Osteoblast (primary cell): ENCODE data around the gene VCL. TPM values are rescaled to one million over a fixed set of nuclear protein-coding genes. Genes with fewer than 3 reads are reported as not detected.

Source experiments
- DNase-seq: peaks from one replicate; pipeline ENCODE4 v3.0.0; 2011; ENCODE audit warnings: low spot score, mixed read lengths; ENCODE audit not compliant: insufficient read length; ENCODE audit errors: missing footprints
- H2AFZ ChIP-seq: 2 replicates; pipeline ENCODE4 v1.6.0; 2011; ENCODE audit warnings: mild to moderate bottlenecking, low read length
- H3K27ac ChIP-seq: 2 replicates; pipeline ENCODE4 v1.5.1; 2011; ENCODE audit warnings: mild to moderate bottlenecking, low read depth, low read length, moderate library complexity
- H3K27me3 ChIP-seq: 2 replicates; pipeline ENCODE4 v1.6.0; 2012; ENCODE audit warnings: mild to moderate bottlenecking, control low read depth, inconsistent platforms, low read length, moderate library complexity; ENCODE audit not compliant: insufficient read depth
- H3K36me3 ChIP-seq: 2 replicates; pipeline ENCODE4 v1.5.1; 2011; ENCODE audit warnings: mild to moderate bottlenecking, low read length, control low read depth, moderate library complexity; ENCODE audit not compliant: insufficient read depth
- H3K4me1 ChIP-seq: 2 replicates; pipeline ENCODE4 v1.5.1; 2011; ENCODE audit warnings: mild to moderate bottlenecking, low read length, control low read depth, moderate library complexity; ENCODE audit not compliant: insufficient read depth
- H3K4me2 ChIP-seq: 2 replicates; pipeline ENCODE4 v1.6.0; 2011; ENCODE audit warnings: mild to moderate bottlenecking, low read length; ENCODE audit not compliant: insufficient read depth
- H3K4me3 ChIP-seq: fragments of 200-600 bp; sonication (generic); 3 replicates; pipeline ENCODE4 v1.5.1; 2012; ENCODE audit warnings: mild to moderate bottlenecking, low read length, inconsistent platforms; ENCODE audit not compliant: insufficient read depth
- H3K79me2 ChIP-seq: 2 replicates; pipeline ENCODE4 v1.6.0; 2012; ENCODE audit warnings: mild to moderate bottlenecking, low read length, control low read depth, inconsistent platforms; ENCODE audit not compliant: insufficient read depth
- H3K9me3 ChIP-seq: 2 replicates; pipeline ENCODE4 v1.5.1; 2011; ENCODE audit warnings: low read depth, low read length, control low read depth
- H4K20me1 ChIP-seq: 2 replicates; pipeline ENCODE4 v1.6.0; 2012; ENCODE audit warnings: mild to moderate bottlenecking, low read length, control low read depth; ENCODE audit not compliant: insufficient read depth
- CTCF ChIP-seq: IDR thresholded peaks from 2 replicates; pipeline ENCODE4 v1.5.1; 2011; ENCODE audit warnings: mild to moderate bottlenecking, low read depth, low read length, moderate library complexity; ENCODE audit errors: extremely low read depth
- total RNA-seq: library from RNA; depleted of rRNA; stranded (reverse); fragments of >200 nt; gene quantifications from 2 replicates; pipeline ENCODE4 v1.2.3, GENCODE V29; 2012

The VCL gene
- total RNA-seq, 1 donor = 201 TPM

- peak; percentile 88 for DNase-seq
- Histone ChIP-seq H2AFZ (no peak overlapping the region), H3K4me3 (peak overlapping the region; percentile 8), H3K4me2 (peak overlapping the region; percentile 52), H3K79me2 (peaks cover 93% of the 10 kb centered on the region), H3K4me1 (peaks cover 38% of the 10 kb centered on the region), H3K27ac (peak overlapping the region; percentile 29), H3K27me3 (no peaks in the 10 kb centered on the region), H3K36me3 (peaks cover 41% of the 10 kb centered on the region), H4K20me1 (peaks cover 52% of the 10 kb centered on the region), H3K9me3 (no peaks in the 10 kb centered on the region)
- no peak for TF ChIP-seq CTCF
Observed at GRCh38 chr10:74047304-74047703, 49.4 kb downstream of the VCL start.

- H3K9me3 ChIP-seq = no peaks in the 10 kb centered on the region
- DNase-seq = no peak
- peaks cover 38% of the 10 kb centered on the region for H3K4me1 ChIP-seq
- peak overlapping the region; percentile 29 for H3K27ac ChIP-seq
- H2AFZ ChIP-seq = no peak overlapping the region
- no peak overlapping the region for H3K4me3 ChIP-seq
- H3K4me2 ChIP-seq = peak overlapping the region; percentile 52
- no peaks in the 10 kb centered on the region for H3K27me3 ChIP-seq
- peaks cover 41% of the 10 kb centered on the region for H3K36me3 ChIP-seq
- H3K79me2 ChIP-seq = peaks cover 94% of the 10 kb centered on the region
- TF ChIP-seq CTCF = no peak
- H4K20me1 ChIP-seq = peaks cover 54% of the 10 kb centered on the region
Observed at GRCh38 chr10:74047871-74048270, 50.0 kb downstream of the VCL start.

GRCh38 chr10:74048433-74048832, 50.5 kb downstream of the VCL start:
- peaks cover 35% of the 10 kb centered on the region for H3K36me3 ChIP-seq
- no peaks in the 10 kb centered on the region for H3K9me3 ChIP-seq
- no peak overlapping the region for H3K4me3 ChIP-seq
- H3K4me2 ChIP-seq = no peak overlapping the region
- peaks cover 38% of the 10 kb centered on the region for H3K4me1 ChIP-seq
- no peak overlapping the region for H3K27ac ChIP-seq
- TF ChIP-seq CTCF = no peak
- peaks cover 51% of the 10 kb centered on the region for H4K20me1 ChIP-seq
- no peak for DNase-seq
- H3K79me2 ChIP-seq = peaks cover 94% of the 10 kb centered on the region
- no peak overlapping the region for H2AFZ ChIP-seq
- no peaks in the 10 kb centered on the region for H3K27me3 ChIP-seq

- Histone ChIP-seq H3K27me3 (no peaks in the 10 kb centered on the region), H4K20me1 (peaks cover 45% of the 10 kb centered on the region), H2AFZ (no peak overlapping the region), H3K4me3 (no peak overlapping the region), H3K36me3 (peaks cover 22% of the 10 kb centered on the region), H3K9me3 (no peaks in the 10 kb centered on the region), H3K79me2 (peaks cover 96% of the 10 kb centered on the region), H3K4me2 (no peak overlapping the region), H3K27ac (no peak overlapping the region), H3K4me1 (peaks cover 38% of the 10 kb centered on the region)
- no peak for DNase-seq
- TF ChIP-seq CTCF = no peak
Observed at GRCh38 chr10:74049955-74050354, 52.0 kb downstream of the VCL start.
